Mesendoderm (in vitro differentiated cells): ENCODE measurements around the gene RIMBP3C. TPM values are rescaled to one million over a fixed set of nuclear protein-coding genes. Genes with fewer than 3 reads are reported as not detected.
"Not testable (repeated sequence)": the region's sequence is repeated elsewhere in the genome, so short reads cannot be mapped to it uniquely, and the experiment has no call there.

ENCODE experiments used
- DNase-seq: peaks from one replicate; pipeline ENCODE4 v3.0.0; 2013
- H2AK5ac ChIP-seq: 2 replicates; pipeline ENCODE4 v1.6.1; 2013; ENCODE audit warnings: low read length, inconsistent platforms
- H2BK120ac ChIP-seq: 2 replicates; pipeline ENCODE4 v1.6.1; 2013; ENCODE audit warnings: low read depth, mild to moderate bottlenecking, low read length, moderate library complexity, mixed read lengths
- H2BK15ac ChIP-seq: replicated peaks from 2 replicates; pipeline ENCODE4 v1.6.1; 2013; ENCODE audit warnings: low read depth, mild to moderate bottlenecking, moderate library complexity
- H2BK5ac ChIP-seq: 2 replicates; pipeline ENCODE4 v1.6.1; 2013; ENCODE audit warnings: low read length, inconsistent platforms
- H3K18ac ChIP-seq: 2 replicates; pipeline ENCODE4 v1.6.1; 2013; ENCODE audit warnings: mild to moderate bottlenecking, low read length, mixed read lengths
- H3K23ac ChIP-seq: one replicate; pipeline ENCODE4 v1.6.1; 2013; ENCODE audit warnings: low read length
- H3K27ac ChIP-seq: 2 replicates; pipeline ENCODE4 v1.5.1; 2013; ENCODE audit warnings: low read depth, mild to moderate bottlenecking, inconsistent platforms, low read length, moderate library complexity
- H3K27me3 ChIP-seq: 2 replicates; pipeline ENCODE4 v1.6.1; 2013; ENCODE audit warnings: low read length, control low read depth, mild to moderate bottlenecking, inconsistent platforms; ENCODE audit not compliant: insufficient read depth, poor library complexity
- H3K36me3 ChIP-seq: 2 replicates; pipeline ENCODE4 v1.6.1; 2013; ENCODE audit warnings: low read length, inconsistent platforms; ENCODE audit not compliant: control insufficient read depth, insufficient read depth
- H3K4ac ChIP-seq: one replicate; pipeline ENCODE4 v1.6.1; 2013; ENCODE audit warnings: low read depth, mild to moderate bottlenecking, low read length, moderate library complexity
- H3K4me1 ChIP-seq: 2 replicates; pipeline ENCODE4 v1.6.1; 2013; ENCODE audit warnings: low read depth, low read length, inconsistent platforms; ENCODE audit not compliant: control insufficient read depth
- H3K4me2 ChIP-seq: 2 replicates; pipeline ENCODE4 v1.6.1; 2013; ENCODE audit warnings: low read length
- H3K4me3 ChIP-seq: 2 replicates; pipeline ENCODE4 v1.5.1; 2013; ENCODE audit warnings: mild to moderate bottlenecking, low read length
- H3K56ac ChIP-seq: one replicate; pipeline ENCODE4 v1.6.1; 2013; ENCODE audit warnings: low read length
- H3K79me1 ChIP-seq: 2 replicates; pipeline ENCODE4 v1.6.1; 2013; ENCODE audit warnings: low read length, inconsistent platforms
- H3K79me2 ChIP-seq: 2 replicates; pipeline ENCODE4 v1.6.1; 2013; ENCODE audit warnings: mild to moderate bottlenecking, low read length; ENCODE audit not compliant: control insufficient read depth, insufficient read depth
- H3K9ac ChIP-seq: 2 replicates; pipeline ENCODE4 v1.6.1; 2013; ENCODE audit warnings: low read length, inconsistent platforms
- H4K5ac ChIP-seq: one replicate; pipeline ENCODE4 v1.6.1; 2013; ENCODE audit warnings: low read length
- H4K8ac ChIP-seq: one replicate; pipeline ENCODE4 v1.6.1; 2013; ENCODE audit warnings: low read depth, mild to moderate bottlenecking, control low read depth, low read length, moderate library complexity
- WGBS: extraction: QIAGEN DNeasy Blood & Tissue Kit; methylation state at CpG from one replicate; pipeline ENCODE4 v1.1.7; 2013; ENCODE audit warnings: low lambda C conversion rate, missing lambda C conversion rate; ENCODE audit not compliant: insufficient coverage; ENCODE audit errors: extremely low coverage; 5-methylcytosine and 5-hydroxymethylcytosine counted together
- polyA plus RNA-seq, 2 experiments: library from polyadenylated mRNA; stranded (reverse); fragments of 200-250 nt; gene quantifications; one replicate each; pipeline ENCODE4 v1.2.3, GENCODE V29; 2013

RIMBP3C gene, protein sequence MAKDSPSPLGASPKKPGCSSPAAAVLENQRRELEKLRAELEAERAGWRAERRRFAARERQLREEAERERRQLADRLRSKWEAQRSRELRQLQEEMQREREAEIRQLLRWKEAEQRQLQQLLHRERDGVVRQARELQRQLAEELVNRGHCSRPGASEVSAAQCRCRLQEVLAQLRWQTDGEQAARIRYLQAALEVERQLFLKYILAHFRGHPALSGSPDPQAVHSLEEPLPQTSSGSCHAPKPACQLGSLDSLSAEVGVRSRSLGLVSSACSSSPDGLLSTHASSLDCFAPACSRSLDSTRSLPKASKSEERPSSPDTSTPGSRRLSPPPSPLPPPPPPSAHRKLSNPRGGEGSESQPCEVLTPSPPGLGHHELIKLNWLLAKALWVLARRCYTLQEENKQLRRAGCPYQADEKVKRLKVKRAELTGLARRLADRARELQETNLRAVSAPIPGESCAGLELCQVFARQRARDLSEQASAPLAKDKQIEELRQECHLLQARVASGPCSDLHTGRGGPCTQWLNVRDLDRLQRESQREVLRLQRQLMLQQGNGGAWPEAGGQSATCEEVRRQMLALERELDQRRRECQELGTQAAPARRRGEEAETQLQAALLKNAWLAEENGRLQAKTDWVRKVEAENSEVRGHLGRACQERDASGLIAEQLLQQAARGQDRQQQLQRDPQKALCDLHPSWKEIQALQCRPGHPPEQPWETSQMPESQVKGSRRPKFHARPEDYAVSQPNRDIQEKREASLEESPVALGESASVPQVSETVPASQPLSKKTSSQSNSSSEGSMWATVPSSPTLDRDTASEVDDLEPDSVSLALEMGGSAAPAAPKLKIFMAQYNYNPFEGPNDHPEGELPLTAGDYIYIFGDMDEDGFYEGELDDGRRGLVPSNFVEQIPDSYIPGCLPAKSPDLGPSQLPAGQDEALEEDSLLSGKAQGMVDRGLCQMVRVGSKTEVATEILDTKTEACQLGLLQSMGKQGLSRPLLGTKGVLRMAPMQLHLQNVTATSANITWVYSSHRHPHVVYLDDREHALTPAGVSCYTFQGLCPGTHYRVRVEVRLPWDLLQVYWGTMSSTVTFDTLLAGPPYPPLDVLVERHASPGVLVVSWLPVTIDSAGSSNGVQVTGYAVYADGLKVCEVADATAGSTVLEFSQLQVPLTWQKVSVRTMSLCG (N-terminal part only)
- polyA plus RNA-seq (2013, experiment 1 of 2), result 0.17 TPM
- polyA plus RNA-seq (2013, experiment 2 of 2), result 0.08 TPM

DNA sequence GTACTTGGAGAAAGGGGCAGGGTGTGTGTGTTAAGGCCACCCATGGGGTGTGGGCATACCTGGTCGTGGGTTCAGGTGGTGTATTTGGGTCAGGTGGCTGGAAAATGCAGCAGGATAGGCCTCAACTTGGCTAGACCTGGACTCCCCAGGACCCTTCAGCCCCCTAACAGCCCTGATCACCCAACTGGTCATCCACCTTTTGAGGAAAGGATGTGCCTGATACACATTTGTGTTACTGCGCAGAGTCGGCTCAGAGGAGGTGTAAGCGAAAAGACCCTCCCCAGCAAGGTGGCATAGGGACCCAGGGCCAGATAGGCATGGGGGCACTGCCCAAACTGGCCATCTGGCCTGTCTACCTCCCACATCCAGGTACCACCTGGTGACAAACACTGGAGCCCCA, at the start of gene RIMBP3C:
TSS of gene RIMBP3C (minus strand) at position 101 of the 400 bp plus-strand sequence. CDS start 485 bp downstream, outside the sequence.
- H3K4me2 ChIP-seq, H3K79me2 ChIP-seq, H4K5ac ChIP-seq, H3K27me3 ChIP-seq, H3K79me1 ChIP-seq, H2BK5ac ChIP-seq, H3K4ac ChIP-seq, H3K56ac ChIP-seq, H3K18ac ChIP-seq, H3K36me3 ChIP-seq, H2BK15ac ChIP-seq, H4K8ac ChIP-seq, H2AK5ac ChIP-seq, DNase-seq, H2BK120ac ChIP-seq, H3K4me3 ChIP-seq, H3K4me1 ChIP-seq, H3K9ac ChIP-seq, H3K27ac ChIP-seq, H3K23ac ChIP-seq: not testable (repeated sequence)
- no CpG with 5 or more reads among the region's 4 CpGs for WGBS

DNA sequence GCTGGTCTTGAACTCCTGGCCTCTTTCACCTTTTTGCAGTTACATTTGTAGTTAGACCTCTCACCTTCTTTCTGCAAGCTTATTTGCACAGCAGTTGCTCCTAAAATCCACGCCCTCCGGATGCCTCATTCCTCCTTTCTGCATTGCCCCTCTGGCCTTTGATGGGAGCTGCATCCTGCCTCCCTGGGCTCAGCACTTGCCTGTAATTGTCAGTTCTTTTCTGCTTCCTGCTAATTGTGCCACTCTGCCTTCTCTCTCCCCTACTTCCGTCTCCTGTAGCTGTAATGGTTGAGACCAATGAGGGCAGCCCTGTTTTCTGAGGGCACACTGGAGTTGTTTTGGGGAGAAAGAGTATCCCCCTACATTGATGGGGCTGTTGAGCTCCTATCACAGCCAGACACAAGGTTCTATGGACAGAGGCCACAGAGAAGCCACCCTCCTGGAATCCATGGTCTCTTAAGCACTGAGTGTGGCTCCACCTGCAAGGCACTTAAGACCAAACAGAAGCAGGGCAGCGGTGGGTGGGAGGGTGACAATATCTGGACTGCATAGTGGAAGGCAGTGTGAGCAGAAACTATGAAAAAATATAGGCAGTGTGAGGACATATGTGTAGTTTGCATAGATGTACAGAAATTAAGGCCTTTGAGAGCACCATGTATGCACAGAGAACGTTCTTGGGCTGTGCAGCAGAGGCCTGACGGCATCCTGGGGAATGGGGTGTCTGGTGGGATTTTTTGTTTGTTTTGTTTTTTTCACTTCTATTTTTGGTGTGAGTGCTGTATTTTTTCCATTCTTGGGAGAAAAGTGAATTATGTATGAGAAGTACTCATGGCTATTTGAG, 48.0 kb upstream of the RIMBP3C start:
- Histone ChIP-seq H3K36me3 (peaks cover 12% of the 10 kb centered on the region), H3K79me2 (peaks cover 66% of the 10 kb centered on the region), H4K8ac (no peak overlapping the region), H2BK5ac (no peak overlapping the region), H2AK5ac (no peak overlapping the region), H3K79me1 (peaks cover 27% of the 10 kb centered on the region), H3K23ac (no peak overlapping the region), H3K4me3 (no peak overlapping the region), H3K4me2 (no peak overlapping the region), H3K27me3 (no peaks in the 10 kb centered on the region), H3K9ac (no peak overlapping the region), H3K4me1 (no peaks in the 10 kb centered on the region), H3K56ac (no peak overlapping the region), H3K18ac (no peak overlapping the region), H4K5ac (no peak overlapping the region), H2BK120ac (no peak overlapping the region), H3K4ac (no peak overlapping the region), H3K27ac (no peak overlapping the region), H2BK15ac (no peak overlapping the region)
- DNase-seq, result no peak
- WGBS, result no CpG with 5 or more reads among the region's 6 CpGs

DNA sequence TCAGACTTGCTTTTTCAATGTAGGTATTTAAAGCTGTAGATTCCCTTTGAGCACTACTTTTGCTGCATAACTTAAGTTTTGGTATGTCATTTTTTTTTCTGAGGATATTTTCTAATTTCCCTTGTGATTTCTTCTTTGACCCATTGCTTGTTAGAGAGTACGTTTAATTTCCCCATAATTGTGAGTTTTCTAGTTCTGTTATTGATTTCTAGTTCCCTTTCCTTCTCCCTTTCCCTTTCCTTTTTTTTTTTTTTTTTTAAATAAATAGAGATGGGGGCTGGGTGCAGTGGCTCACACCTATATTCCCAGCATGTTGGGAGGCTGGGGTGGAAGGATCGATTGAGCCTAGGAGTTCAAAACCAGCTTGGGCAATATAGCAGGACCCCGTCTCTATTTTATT, 47.0 kb upstream of the RIMBP3C start:
- WGBS, result no CpG with 5 or more reads among the region's 3 CpGs
- no peak overlapping the region for H3K23ac ChIP-seq
- no peak overlapping the region for H2BK15ac ChIP-seq
- H4K5ac ChIP-seq, result no peak overlapping the region
- no peak overlapping the region for H3K4me2 ChIP-seq
- H3K4me3 ChIP-seq, result no peak overlapping the region
- H2BK120ac ChIP-seq, result no peak overlapping the region
- H3K36me3 ChIP-seq, result peaks cover 19% of the 10 kb centered on the region
- H3K27me3 ChIP-seq, result no peaks in the 10 kb centered on the region
- H3K18ac ChIP-seq, result no peak overlapping the region
- peaks cover 72% of the 10 kb centered on the region for H3K79me2 ChIP-seq
- H3K4me1 ChIP-seq, result no peaks in the 10 kb centered on the region
- H3K4ac ChIP-seq, result no peak overlapping the region
- DNase-seq, result no peak
- peaks cover 34% of the 10 kb centered on the region for H3K79me1 ChIP-seq
- no peak overlapping the region for H3K9ac ChIP-seq
- H3K56ac ChIP-seq, result no peak overlapping the region
- no peak overlapping the region for H4K8ac ChIP-seq
- H2AK5ac ChIP-seq, result no peak overlapping the region
- no peak overlapping the region for H2BK5ac ChIP-seq
- H3K27ac ChIP-seq, result no peak overlapping the region

DNA sequence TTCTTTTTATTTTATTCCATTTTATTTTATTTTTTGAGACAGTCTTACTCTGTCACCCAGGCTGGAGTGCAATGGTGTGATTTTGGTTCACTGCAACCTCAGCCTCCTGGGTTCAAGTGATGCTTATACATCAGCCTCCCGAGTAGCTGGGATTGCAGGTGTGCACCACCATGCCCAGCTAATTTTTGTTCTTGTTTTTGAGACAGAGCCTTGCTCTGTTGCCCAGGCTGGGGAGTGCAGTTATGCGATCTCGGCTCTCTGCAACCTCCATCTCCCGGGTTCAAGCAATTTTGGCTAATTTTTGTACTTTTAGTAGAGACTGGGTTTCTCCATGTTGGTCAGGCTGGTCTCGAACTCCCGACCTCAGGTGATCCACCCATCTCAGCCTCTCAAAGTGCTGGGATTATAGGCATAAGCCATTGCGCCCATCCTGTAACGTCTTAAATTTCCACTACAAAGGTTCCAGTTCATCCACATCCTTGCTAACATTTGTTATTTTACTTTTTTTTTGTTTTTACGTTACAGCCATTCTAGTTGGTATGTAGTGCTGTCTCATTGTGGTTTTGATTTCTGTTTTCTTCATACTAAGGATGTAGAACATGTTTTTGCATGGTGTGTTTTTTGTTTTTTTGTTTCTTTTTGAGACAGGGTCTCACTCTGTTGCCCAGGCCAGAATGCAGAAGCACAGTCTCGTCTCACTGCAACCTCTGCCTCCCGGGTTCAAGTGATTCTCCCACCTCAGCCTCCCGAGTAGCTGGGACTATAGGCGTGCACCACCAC, 45.3 kb upstream of the RIMBP3C start:
- not testable (repeated sequence) for H2BK5ac ChIP-seq, H3K18ac ChIP-seq, H3K9ac ChIP-seq, DNase-seq, H2BK15ac ChIP-seq, H2AK5ac ChIP-seq, H3K4me2 ChIP-seq, H3K56ac ChIP-seq, H4K5ac ChIP-seq, H3K4me3 ChIP-seq, H4K8ac ChIP-seq, H3K4me1 ChIP-seq, H3K23ac ChIP-seq, H2BK120ac ChIP-seq, H3K27me3 ChIP-seq, H3K4ac ChIP-seq, H3K27ac ChIP-seq
- H3K79me2 ChIP-seq, result peaks cover 79% of the 10 kb centered on the region
- peaks cover 20% of the 10 kb centered on the region for H3K36me3 ChIP-seq
- H3K79me1 ChIP-seq, result peaks cover 37% of the 10 kb centered on the region
- no CpG with 5 or more reads among the region's 13 CpGs for WGBS
